DOHH2 (cell line): Measurements from ENCODE around the gene YEATS4.

ENCODE experiments used
- H3F3A ChIP-seq: fragments of 200-600 bp; sonication (generic), shearing (Covaris generic); 2 replicates; pipeline ENCODE4 v1.6.0; 2016; ENCODE audit warnings: antibody characterized with exemption, mild to moderate bottlenecking; ENCODE audit not compliant: control insufficient read depth, insufficient read depth
- H3K27ac ChIP-seq: fragments of 200-600 bp; sonication (generic); 2 replicates; pipeline ENCODE4 v1.5.1; 2014; ENCODE audit warnings: low read depth, mild to moderate bottlenecking, low read length, moderate library complexity
- H3K27me3 ChIP-seq: fragments of 200-600 bp; sonication (generic); 2 replicates; pipeline ENCODE4 v1.6.1; 2014; ENCODE audit warnings: mild to moderate bottlenecking, low read length, mixed read lengths; ENCODE audit not compliant: control insufficient read depth
- H3K36me3 ChIP-seq: fragments of 200-600 bp; sonication (generic); 2 replicates; pipeline ENCODE4 v1.6.1; 2014; ENCODE audit warnings: mild to moderate bottlenecking, low read length, moderate library complexity, mixed read lengths; ENCODE audit not compliant: control insufficient read depth
- H3K4me1 ChIP-seq: fragments of 200-600 bp; sonication (generic); 2 replicates; pipeline ENCODE4 v1.6.1; 2014; ENCODE audit warnings: mild to moderate bottlenecking, low read length, mixed read lengths; ENCODE audit not compliant: control insufficient read depth
- H3K4me2 ChIP-seq: fragments of 200-600 bp; sonication (generic); 2 replicates; pipeline ENCODE4 v1.6.0; 2014; ENCODE audit warnings: mild to moderate bottlenecking, low read length, moderate library complexity
- H3K4me3 ChIP-seq: fragments of 200-600 bp; sonication (generic); 2 replicates; pipeline ENCODE4 v1.5.1; 2014; ENCODE audit warnings: mild to moderate bottlenecking, low read length, mixed read lengths
- H3K79me2 ChIP-seq: fragments of 200-600 bp; sonication (generic); 2 replicates; pipeline ENCODE4 v1.6.1; 2014; ENCODE audit warnings: mild to moderate bottlenecking, low read length, mixed read lengths; ENCODE audit not compliant: control insufficient read depth
- H3K9me2 ChIP-seq: fragments of 200-600 bp; sonication (generic); replicated peaks from 2 replicates; pipeline ENCODE4 v1.6.1; 2014; ENCODE audit warnings: mild to moderate bottlenecking, low read length, mixed read lengths; ENCODE audit not compliant: control insufficient read depth
- H3K9me3 ChIP-seq: fragments of 200-600 bp; sonication (generic); 2 replicates; pipeline ENCODE4 v1.6.1; 2014; ENCODE audit warnings: antibody characterized with exemption, low read length, mixed read lengths; ENCODE audit not compliant: control insufficient read depth, insufficient read depth
- H4K20me1 ChIP-seq: fragments of 200-600 bp; sonication (generic); 2 replicates; pipeline ENCODE4 v1.6.0; 2014; ENCODE audit warnings: low read depth, mild to moderate bottlenecking, antibody characterized with exemption, low read length, moderate library complexity; ENCODE audit not compliant: control insufficient read depth, insufficient read depth
- EZH2phosphoT487 ChIP-seq: fragments of 200-600 bp; sonication (generic); IDR thresholded peaks from 2 replicates; pipeline ENCODE4 v1.6.1; 2017; ENCODE audit warnings: borderline replicate concordance, mild to moderate bottlenecking, antibody characterized with exemption, low read length, moderate library complexity, mixed read lengths
- TF ChIP-seq, protein P1 (sequence below): fragments of 200-600 bp; sonication (generic); IDR thresholded peaks from one replicate; pipeline ENCODE4 v1.5.1; 2014; ENCODE audit warnings: antibody characterized with exemption, mild to moderate bottlenecking, low read depth, low read length; ENCODE audit not compliant: poor library complexity, severe bottlenecking

The YEATS4 gene

DNA sequence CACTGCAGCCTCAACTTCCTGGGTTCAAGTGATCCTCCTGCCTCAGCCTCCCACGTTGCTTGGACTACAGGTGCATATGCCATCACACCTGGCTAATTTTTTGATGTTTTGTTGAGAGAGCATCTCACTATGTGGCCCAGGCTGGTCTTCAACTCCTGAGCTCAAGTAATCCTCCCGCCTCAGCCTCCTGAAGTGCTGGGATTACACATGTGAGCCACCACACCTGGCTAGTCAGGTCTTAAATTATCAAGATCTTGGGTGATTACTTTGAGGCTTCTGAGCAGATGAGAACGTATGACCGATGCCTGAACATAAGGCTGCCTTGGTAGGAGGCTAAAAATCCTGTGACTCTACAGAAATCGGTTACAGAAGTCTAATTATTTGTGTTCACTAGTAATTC, 57.7 kb downstream of the YEATS4 start:
- H4K20me1 ChIP-seq, result no peaks in the 10 kb centered on the region
- H3K4me1 ChIP-seq, result no peaks in the 10 kb centered on the region
- no peaks in the 10 kb centered on the region for H3K79me2 ChIP-seq
- H3K9me2 ChIP-seq, result no peaks in the 10 kb centered on the region
- TF ChIP-seq, protein P1, sequence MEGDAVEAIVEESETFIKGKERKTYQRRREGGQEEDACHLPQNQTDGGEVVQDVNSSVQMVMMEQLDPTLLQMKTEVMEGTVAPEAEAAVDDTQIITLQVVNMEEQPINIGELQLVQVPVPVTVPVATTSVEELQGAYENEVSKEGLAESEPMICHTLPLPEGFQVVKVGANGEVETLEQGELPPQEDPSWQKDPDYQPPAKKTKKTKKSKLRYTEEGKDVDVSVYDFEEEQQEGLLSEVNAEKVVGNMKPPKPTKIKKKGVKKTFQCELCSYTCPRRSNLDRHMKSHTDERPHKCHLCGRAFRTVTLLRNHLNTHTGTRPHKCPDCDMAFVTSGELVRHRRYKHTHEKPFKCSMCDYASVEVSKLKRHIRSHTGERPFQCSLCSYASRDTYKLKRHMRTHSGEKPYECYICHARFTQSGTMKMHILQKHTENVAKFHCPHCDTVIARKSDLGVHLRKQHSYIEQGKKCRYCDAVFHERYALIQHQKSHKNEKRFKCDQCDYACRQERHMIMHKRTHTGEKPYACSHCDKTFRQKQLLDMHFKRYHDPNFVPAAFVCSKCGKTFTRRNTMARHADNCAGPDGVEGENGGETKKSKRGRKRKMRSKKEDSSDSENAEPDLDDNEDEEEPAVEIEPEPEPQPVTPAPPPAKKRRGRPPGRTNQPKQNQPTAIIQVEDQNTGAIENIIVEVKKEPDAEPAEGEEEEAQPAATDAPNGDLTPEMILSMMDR, result no peak
- no peak for TF ChIP-seq EZH2phosphoT487
- H3K36me3 ChIP-seq, result no peaks in the 10 kb centered on the region
- H3K4me2 ChIP-seq, result no peak overlapping the region
- no peaks in the 10 kb centered on the region for H3K27me3 ChIP-seq
- H3K27ac ChIP-seq, result no peak overlapping the region
- H3F3A ChIP-seq, result no peaks in the 10 kb centered on the region
- no peak overlapping the region for H3K4me3 ChIP-seq
- no peaks in the 10 kb centered on the region for H3K9me3 ChIP-seq

DNA sequence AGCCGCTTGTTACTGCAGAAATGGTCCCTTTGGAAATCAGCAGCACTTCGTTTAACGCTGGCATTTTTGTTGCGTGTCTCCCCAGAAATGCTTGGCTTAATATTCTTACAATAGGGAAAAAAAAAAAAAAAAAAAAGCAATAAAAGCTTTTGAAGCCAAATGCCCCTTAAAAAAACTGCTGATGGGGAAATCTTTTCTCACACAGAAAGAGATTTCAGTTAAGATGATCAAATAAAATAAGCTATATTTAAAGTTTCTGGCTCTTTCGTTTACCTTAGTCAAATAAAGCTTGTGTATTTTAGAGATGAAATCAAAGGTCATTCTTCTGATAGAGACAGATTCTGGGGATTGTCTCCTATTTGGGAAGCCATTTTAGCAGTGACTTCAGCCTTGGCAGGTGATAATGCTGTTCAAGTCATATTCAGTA, 58.2 kb downstream of the YEATS4 start:
- Histone ChIP-seq H3K4me3 (no peak overlapping the region), H3K4me2 (no peak overlapping the region), H3K4me1 (no peaks in the 10 kb centered on the region), H3K9me2 (no peaks in the 10 kb centered on the region), H3K36me3 (no peaks in the 10 kb centered on the region), H3K79me2 (no peaks in the 10 kb centered on the region), H3K27me3 (no peaks in the 10 kb centered on the region), H3K27ac (no peak overlapping the region), H3K9me3 (no peaks in the 10 kb centered on the region), H4K20me1 (no peaks in the 10 kb centered on the region), H3F3A (no peaks in the 10 kb centered on the region)
- TF ChIP-seq EZH2phosphoT487, result no peak
- TF ChIP-seq, protein P1, result no peak

DNA sequence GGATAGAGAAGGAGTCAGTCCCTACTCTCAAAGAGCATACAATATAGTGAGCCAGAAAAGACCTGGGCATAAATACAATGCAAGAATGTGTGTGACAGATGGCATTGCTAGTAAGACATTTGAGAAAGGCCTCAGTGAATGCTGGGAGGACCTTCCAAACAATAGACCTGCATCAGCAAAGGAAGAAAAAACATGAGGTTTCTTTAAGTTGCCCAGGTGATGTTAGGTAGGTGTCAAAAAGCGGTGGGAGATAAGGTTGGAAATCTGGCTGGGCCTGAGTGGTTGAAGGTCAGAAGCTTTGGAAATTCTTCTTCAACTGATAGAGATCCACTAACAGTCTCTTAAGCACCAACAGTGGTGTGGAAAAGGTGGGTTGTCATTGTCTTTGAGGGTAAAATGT, 60.2 kb downstream of the YEATS4 start:
- no peaks in the 10 kb centered on the region for H3F3A ChIP-seq

More for the DNA sequence above, 60.2 kb downstream of the YEATS4 start:
- H3K4me3 ChIP-seq, result no peak overlapping the region
- H3K27ac ChIP-seq, result no peak overlapping the region
- H3K4me1 ChIP-seq, result no peaks in the 10 kb centered on the region
- no peaks in the 10 kb centered on the region for H3K36me3 ChIP-seq
- no peaks in the 10 kb centered on the region for H3K9me2 ChIP-seq
- H3K27me3 ChIP-seq, result no peaks in the 10 kb centered on the region
- H3K9me3 ChIP-seq, result no peaks in the 10 kb centered on the region
- H3K79me2 ChIP-seq, result no peaks in the 10 kb centered on the region
- no peak overlapping the region for H3K4me2 ChIP-seq
- H4K20me1 ChIP-seq, result no peaks in the 10 kb centered on the region
- no peak for TF ChIP-seq EZH2phosphoT487
- TF ChIP-seq, protein P1, result no peak
